ENCODE data around the gene PSMD8. TPM values are rescaled to one million over a fixed set of nuclear protein-coding genes. Genes with fewer than 3 reads are reported as not detected.

PSMD8 gene
- total RNA-seq, 1 experiment from 2014 or later = 367 TPM

- Histone ChIP-seq H2AFZ (ENCODE audit: low read length) (peak within 1 kb of the TSS; percentile 93), H3K36me3 (ENCODE audit: low read depth, low read length) (no peaks in the 10 kb centered on the region), H4K20me1 (ENCODE audit: low read length) (no peaks in the 10 kb centered on the region), H3K9me3 (ENCODE audit: low read length) (no peaks in the 10 kb centered on the region), H3K4me1 (ENCODE audit: insufficient read depth, low read length) (peaks cover 8% of the 10 kb centered on the region; the same call in 1 of the 2 replicates), H3K27me3 (ENCODE audit: low read length) (no peaks in the 10 kb centered on the region), H3K4me2 (ENCODE audit: low read length) (peak within 1 kb of the TSS; percentile 90), H3F3A (ENCODE audit: low read length, unreplicated experiment) (no peaks in the 10 kb centered on the region), H3K4me3 (ENCODE audit: low read length) (peak within 1 kb of the TSS; percentile 94), H3K79me2 (ENCODE audit: low read length) (0 out of 2 replicates have a peak, but pooled peaks cover 4% of the 10 kb centered on the region), H3K27ac (ENCODE audit: low read length) (no peak within 1 kb of the TSS), H3K9me2 (replicated peaks; ENCODE audit: low read length) (no peaks in the 10 kb centered on the region), H3K9ac (ENCODE audit: low read length) (peak within 1 kb of the TSS; percentile 81)
- peak; percentile 94 for DNase-seq
- TF ChIP-seq EZH2phosphoT487 (IDR thresholded peaks at IDR 0.05; ENCODE audit: borderline replicate concordance, low read length) (no peak), EZH2 (IDR thresholded peaks at IDR 0.05; ENCODE audit: low read length, unreplicated experiment) (no peak), CTCF (conservative IDR thresholded peaks at IDR 0.05; ENCODE audit: low read depth, low read length) (peak; percentile 74)
- ATAC-seq = peak; percentile 94
- CTCF ChIA-PET = interaction anchor here (0.6 to 1.6 kb wide), 16 partner anchors 13 to 465 kb away, joined by 3 to 26 read pairs (median 5); partner anchors contain the start of genes EIF3K and GGN
- POLR2A ChIA-PET (ENCODE audit: unreplicated experiment) = interaction anchor here (0.6 to 1.6 kb wide), 6 partner anchors 15 to 627 kb away, joined by 3 to 11 read pairs (median 6); partner anchors contain the start of genes GGN and PSMD8
- intact Hi-C loops (cut with micrococcal nuclease) = loop anchor here (1.0 to 10.0 kb wide), 2 partner anchors 231 to 552 kb away; no protein-coding TSS in a partner anchor
- BruUV-seq (replicated peaks) = no TSS peak
Observed at GRCh38 chr19:38402967-38403674, 28.8 kb downstream of the PSMD8 start, which contains the start of gene FAM98C. TSS of gene FAM98C (plus strand) at chr19:38403093. CDS start at chr19:38403154, 61 bp downstream.

- no peak overlapping the region for H3K9ac ChIP-seq (ENCODE audit: low read length)
- H3K79me2 ChIP-seq (ENCODE audit: low read length) = 0 out of 2 replicates have a peak, but pooled peaks cover 4% of the 10 kb centered on the region
- H3F3A ChIP-seq (ENCODE audit: low read length, unreplicated experiment) = no peaks in the 10 kb centered on the region
- H3K4me1 ChIP-seq (ENCODE audit: insufficient read depth, low read length) = peaks cover 8% of the 10 kb centered on the region; the same call in 1 of the 2 replicates
- no peak overlapping the region for H3K4me3 ChIP-seq (ENCODE audit: low read length)
- ChIA-PET POLR2A (ENCODE audit: unreplicated experiment) (no interaction called here), CTCF (no interaction called here)
- no peak overlapping the region for H3K4me2 ChIP-seq (ENCODE audit: low read length)
- H3K36me3 ChIP-seq (ENCODE audit: low read depth, low read length) = no peaks in the 10 kb centered on the region
- H3K27me3 ChIP-seq (ENCODE audit: low read length) = no peaks in the 10 kb centered on the region
- ATAC-seq = no peak
- H3K9me3 ChIP-seq (ENCODE audit: low read length) = no peaks in the 10 kb centered on the region
- H3K27ac ChIP-seq (ENCODE audit: low read length) = no peak overlapping the region
- no peaks in the 10 kb centered on the region for H4K20me1 ChIP-seq (ENCODE audit: low read length)
- H2AFZ ChIP-seq (ENCODE audit: low read length) = no peak overlapping the region
- H3K9me2 ChIP-seq (replicated peaks; ENCODE audit: low read length) = no peaks in the 10 kb centered on the region
- TF ChIP-seq EZH2 (IDR thresholded peaks at IDR 0.05; ENCODE audit: low read length, unreplicated experiment) (no peak), CTCF (conservative IDR thresholded peaks at IDR 0.05; ENCODE audit: low read depth, low read length) (no peak), EZH2phosphoT487 (IDR thresholded peaks at IDR 0.05; ENCODE audit: borderline replicate concordance, low read length) (no peak)
- no TSS peak for BruUV-seq (replicated peaks)
- intact Hi-C loops (cut with micrococcal nuclease) = loop anchor here (10.0 kb wide), 1 partner anchor 550 kb away; no protein-coding TSS in a partner anchor
- no peak for DNase-seq
Observed at GRCh38 chr19:38404858-38405257, 30.5 kb downstream of the PSMD8 start.

Data from PC-3 (cell line).